C4-2B (cell line): Measurements from ENCODE around the gene ITGB5.

Experiments
- CTCF ChIP-seq: fragments of 450-650 bp; conservative IDR thresholded peaks from 2 replicates; pipeline ENCODE4 v1.5.1; 2017; ENCODE audit warnings: mild to moderate bottlenecking
- ZFX ChIP-seq: fragments of 450-650 bp; IDR thresholded peaks from 2 replicates; pipeline ENCODE4 v1.6.1; 2017

DNA sequence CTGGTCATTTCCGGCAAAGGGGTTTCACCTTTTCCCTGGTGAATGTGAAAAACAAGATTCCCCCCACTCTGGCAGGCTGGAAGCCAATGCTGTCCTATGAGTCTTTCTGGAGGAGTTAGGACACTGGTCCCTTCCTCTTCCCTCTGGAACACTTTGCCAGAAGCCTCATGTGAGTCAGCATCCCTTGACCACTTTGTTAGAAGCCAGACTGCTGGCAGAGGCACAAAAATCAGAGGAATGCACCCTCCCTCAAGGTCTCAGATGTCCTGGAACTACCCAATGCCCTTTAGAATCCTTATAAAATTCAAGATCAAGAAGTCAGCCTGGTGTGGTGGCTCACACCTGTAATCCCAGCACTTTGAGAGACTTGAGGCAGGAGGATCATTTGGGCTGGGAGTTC is 26.6 kb downstream of the ITGB5 start:
- TF ChIP-seq CTCF (no peak), ZFX (no peak)
